ENCODE measurements around the gene EBLN2.

DNA sequence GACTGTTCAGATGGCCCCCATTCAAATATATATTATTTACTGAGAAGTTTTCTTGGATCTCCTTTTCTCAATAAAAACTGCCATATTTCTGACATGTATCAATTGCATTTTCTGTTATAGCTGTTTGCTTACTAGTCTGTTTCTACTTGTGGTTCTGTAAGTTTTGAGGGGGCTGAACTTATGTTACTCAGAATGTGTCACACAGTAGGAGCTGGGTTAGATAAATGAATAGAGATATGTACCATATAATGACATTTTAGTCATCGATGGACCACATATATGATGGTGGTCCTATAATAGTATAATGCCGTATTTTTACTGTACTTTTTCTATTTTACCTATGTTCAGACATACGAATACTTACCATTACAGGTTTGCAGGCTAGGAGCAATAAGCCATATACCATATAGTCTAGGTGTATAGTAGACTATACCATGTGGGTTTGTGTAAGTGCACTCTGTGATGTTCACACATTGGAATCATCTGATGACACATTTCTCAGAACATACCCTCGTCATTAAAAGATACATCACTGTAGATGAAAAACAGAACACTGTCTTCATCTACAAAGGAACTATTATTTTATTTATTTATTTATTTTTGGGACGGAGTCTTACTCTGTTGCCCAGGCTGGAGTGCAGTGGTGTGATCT, 42.5 kb upstream of the EBLN2 start:
- TF ChIP-seq, protein P1, sequence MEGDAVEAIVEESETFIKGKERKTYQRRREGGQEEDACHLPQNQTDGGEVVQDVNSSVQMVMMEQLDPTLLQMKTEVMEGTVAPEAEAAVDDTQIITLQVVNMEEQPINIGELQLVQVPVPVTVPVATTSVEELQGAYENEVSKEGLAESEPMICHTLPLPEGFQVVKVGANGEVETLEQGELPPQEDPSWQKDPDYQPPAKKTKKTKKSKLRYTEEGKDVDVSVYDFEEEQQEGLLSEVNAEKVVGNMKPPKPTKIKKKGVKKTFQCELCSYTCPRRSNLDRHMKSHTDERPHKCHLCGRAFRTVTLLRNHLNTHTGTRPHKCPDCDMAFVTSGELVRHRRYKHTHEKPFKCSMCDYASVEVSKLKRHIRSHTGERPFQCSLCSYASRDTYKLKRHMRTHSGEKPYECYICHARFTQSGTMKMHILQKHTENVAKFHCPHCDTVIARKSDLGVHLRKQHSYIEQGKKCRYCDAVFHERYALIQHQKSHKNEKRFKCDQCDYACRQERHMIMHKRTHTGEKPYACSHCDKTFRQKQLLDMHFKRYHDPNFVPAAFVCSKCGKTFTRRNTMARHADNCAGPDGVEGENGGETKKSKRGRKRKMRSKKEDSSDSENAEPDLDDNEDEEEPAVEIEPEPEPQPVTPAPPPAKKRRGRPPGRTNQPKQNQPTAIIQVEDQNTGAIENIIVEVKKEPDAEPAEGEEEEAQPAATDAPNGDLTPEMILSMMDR (IDR thresholded peaks at IDR 0.05) = no peak
- no peak for TF ChIP-seq POLR2A (IDR thresholded peaks at IDR 0.05)

Data from testis (tissue), 2 donors.